Loucy (cell line): ENCODE results near the gene LIG1.

Experiments
- H2AFZ ChIP-seq: fragments of 200-600 bp; sonication (generic); 2 replicates; pipeline ENCODE4 v1.6.0; 2016; ENCODE audit warnings: antibody characterized with exemption, mild to moderate bottlenecking, low read length, moderate library complexity
- H3F3A ChIP-seq: fragments of 200-600 bp; 2 replicates; pipeline ENCODE4 v1.6.0; 2016; ENCODE audit warnings: antibody characterized with exemption, low read depth, mild to moderate bottlenecking
- H3K27me3 ChIP-seq: fragments of 200-600 bp; sonication (generic); 2 replicates; pipeline ENCODE4 v1.6.1; 2014; ENCODE audit warnings: low read length, mild to moderate bottlenecking; ENCODE audit not compliant: insufficient read depth, poor library complexity, severe bottlenecking
- H3K36me3 ChIP-seq: fragments of 200-600 bp; sonication (generic); 2 replicates; pipeline ENCODE4 v1.6.1; 2016; ENCODE audit warnings: low read length; ENCODE audit not compliant: insufficient read depth
- H3K4me1 ChIP-seq: fragments of 200-600 bp; sonication (generic); 2 replicates; pipeline ENCODE4 v1.5.1; 2014; ENCODE audit warnings: low read length, mild to moderate bottlenecking; ENCODE audit not compliant: insufficient read depth, poor library complexity, severe bottlenecking
- H3K4me2 ChIP-seq: fragments of 200-600 bp; sonication (generic); 2 replicates; pipeline ENCODE4 v1.6.0; 2014; ENCODE audit warnings: antibody characterized with exemption, low read length, low read depth, mild to moderate bottlenecking; ENCODE audit not compliant: poor library complexity, severe bottlenecking
- H3K4me3 ChIP-seq: fragments of 200-600 bp; sonication (generic); 2 replicates; pipeline ENCODE4 v1.5.1; 2014; ENCODE audit warnings: low read length, mild to moderate bottlenecking, mixed read lengths; ENCODE audit not compliant: poor library complexity, severe bottlenecking
- H3K79me2 ChIP-seq: fragments of 200-600 bp; sonication (generic); 2 replicates; pipeline ENCODE4 v1.6.1; 2014; ENCODE audit warnings: low read length; ENCODE audit not compliant: insufficient read depth
- H3K9ac ChIP-seq: fragments of 200-600 bp; sonication (generic); 2 replicates; pipeline ENCODE4 v1.6.0; 2014; ENCODE audit warnings: mild to moderate bottlenecking, low read depth, low read length, moderate library complexity; ENCODE audit not compliant: poor library complexity, severe bottlenecking
- H3K9me2 ChIP-seq: fragments of 200-600 bp; sonication (generic); replicated peaks from 2 replicates; pipeline ENCODE4 v1.6.1; 2016; ENCODE audit warnings: low read depth, low read length, mixed read lengths
- H3K9me3 ChIP-seq: fragments of 200-600 bp; sonication (generic); 2 replicates; pipeline ENCODE4 v1.6.1; 2014; ENCODE audit warnings: mild to moderate bottlenecking, antibody characterized with exemption, low read length, low read depth; ENCODE audit not compliant: insufficient read depth
- H4K20me1 ChIP-seq: fragments of 200-600 bp; sonication (generic); 2 replicates; pipeline ENCODE4 v1.6.0; 2014; ENCODE audit warnings: antibody characterized with exemption, low read length, mild to moderate bottlenecking; ENCODE audit not compliant: insufficient read depth, poor library complexity, severe bottlenecking
- CTCF ChIP-seq: fragments of 200-600 bp; sonication (generic); conservative IDR thresholded peaks from 2 replicates; pipeline ENCODE4 v1.5.1; 2014; ENCODE audit warnings: mild to moderate bottlenecking, antibody characterized with exemption, low read length
- EZH2phosphoT487 ChIP-seq: fragments of 200-600 bp; IDR thresholded peaks from 2 replicates; pipeline ENCODE4 v1.6.1; 2018; ENCODE audit warnings: antibody characterized with exemption, mild to moderate bottlenecking, moderate library complexity, borderline replicate concordance

The LIG1 gene

DNA sequence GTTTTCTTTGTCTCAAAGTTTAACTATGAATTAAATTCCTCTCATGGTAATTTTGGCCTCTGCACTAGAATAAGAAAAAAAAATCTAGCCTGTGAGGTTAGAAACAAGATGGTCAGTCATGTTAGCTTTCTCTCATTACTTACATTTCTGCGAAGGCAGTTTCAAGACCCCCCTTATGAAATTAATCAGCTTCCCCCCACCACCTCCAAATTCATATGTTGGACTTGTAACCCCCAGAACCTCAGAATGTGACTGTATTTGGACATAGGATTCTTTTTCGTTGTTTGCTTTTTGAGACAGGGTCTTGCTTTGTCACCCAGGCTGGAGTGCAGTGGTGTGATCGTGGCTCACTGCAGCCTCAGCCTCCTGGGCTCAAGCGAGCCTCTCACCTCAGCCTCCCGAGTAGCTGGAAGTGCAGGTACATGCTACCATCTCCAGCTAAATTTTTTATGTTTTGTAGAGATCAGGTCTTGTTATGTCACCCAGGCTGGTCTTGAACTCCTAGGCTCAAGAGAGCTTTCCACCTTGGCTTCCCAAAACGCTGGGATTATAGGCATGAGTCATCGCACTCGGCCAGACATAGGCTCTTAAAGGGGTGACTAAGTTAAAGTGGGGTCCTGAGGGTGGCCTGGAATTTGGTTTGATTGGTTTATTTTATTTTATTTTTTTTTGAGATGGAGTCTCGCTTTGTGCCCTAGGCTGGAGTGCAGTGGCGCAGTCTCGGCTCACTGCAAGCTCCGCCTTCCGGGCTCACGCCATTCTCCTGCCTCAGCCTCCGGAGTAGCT lies 61.0 kb downstream of the LIG1 start:
- Histone ChIP-seq H3K36me3 (peaks cover under 1% of the 10 kb centered on the region; the same call in 1 of the 2 replicates), H3K4me3 (no peak overlapping the region), H3K9me3 (no peaks in the 10 kb centered on the region), H3K9me2 (no peaks in the 10 kb centered on the region), H3K79me2 (no peaks in the 10 kb centered on the region), H3K9ac (no peak overlapping the region), H3K4me2 (no peak overlapping the region), H2AFZ (no peak overlapping the region), H3F3A (no peaks in the 10 kb centered on the region), H3K27me3 (no peaks in the 10 kb centered on the region), H3K4me1 (no peaks in the 10 kb centered on the region), H4K20me1 (no peaks in the 10 kb centered on the region)
- TF ChIP-seq EZH2phosphoT487 (no peak), CTCF (no peak)

DNA sequence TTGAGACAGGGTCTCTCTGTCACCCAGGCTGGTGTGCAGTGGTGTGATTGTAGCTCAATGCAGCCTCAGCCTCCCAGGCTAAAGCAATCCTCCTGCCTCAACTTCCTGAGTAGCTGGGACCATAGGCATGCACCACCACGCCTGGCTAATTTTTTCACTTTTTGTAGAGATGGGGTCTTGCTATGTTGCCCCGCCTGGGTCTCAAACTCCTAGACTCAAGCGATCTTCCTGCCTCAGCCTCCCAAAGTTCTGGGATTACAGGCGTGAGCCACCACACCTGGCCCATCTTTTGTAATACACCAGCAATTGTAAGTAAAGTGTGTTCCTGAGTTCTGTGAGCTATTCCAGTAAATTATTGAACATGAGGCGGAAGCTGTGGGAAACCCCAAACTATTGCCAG lies 66.2 kb downstream of the LIG1 start:
- H4K20me1 ChIP-seq, result no peaks in the 10 kb centered on the region
- H3K4me2 ChIP-seq, result no peak overlapping the region
- H3K9ac ChIP-seq, result no peak overlapping the region

GRCh38 chr19:48102870-48103751 lies 67.0 kb downstream of the LIG1 start:
- no peak overlapping the region for H3K9ac ChIP-seq
- no peaks in the 10 kb centered on the region for H3F3A ChIP-seq
- no peaks in the 10 kb centered on the region for H3K79me2 ChIP-seq
- H3K9me3 ChIP-seq, result no peaks in the 10 kb centered on the region
- no peaks in the 10 kb centered on the region for H3K4me1 ChIP-seq
- no peaks in the 10 kb centered on the region for H3K36me3 ChIP-seq
- peak overlapping the region; percentile 49 for H2AFZ ChIP-seq
- no peak for TF ChIP-seq EZH2phosphoT487
- peak; percentile 86 for TF ChIP-seq CTCF
- H4K20me1 ChIP-seq, result no peaks in the 10 kb centered on the region
- H3K4me2 ChIP-seq, result no peak overlapping the region
- H3K4me3 ChIP-seq, result no peak overlapping the region
- no peaks in the 10 kb centered on the region for H3K9me2 ChIP-seq
- no peaks in the 10 kb centered on the region for H3K27me3 ChIP-seq

More for the DNA sequence above, 66.2 kb downstream of the LIG1 start:
- Histone ChIP-seq H3K9me2 (no peaks in the 10 kb centered on the region), H3K79me2 (no peaks in the 10 kb centered on the region), H3K4me1 (no peaks in the 10 kb centered on the region), H3K27me3 (no peaks in the 10 kb centered on the region), H3K4me3 (no peak overlapping the region), H3K36me3 (no peaks in the 10 kb centered on the region), H2AFZ (no peak overlapping the region), H3K9me3 (no peaks in the 10 kb centered on the region), H3F3A (no peaks in the 10 kb centered on the region)
- TF ChIP-seq CTCF (no peak), EZH2phosphoT487 (no peak)
